ENCODE results near the gene SYNPR. TPM values are rescaled to one million over a fixed set of nuclear protein-coding genes. Genes with fewer than 3 reads are reported as not detected.

The SYNPR gene
- polyA plus RNA-seq, 1 donor from 2014 or later: 2.0 TPM

GRCh38 chr3:63438826-63439371, 160.8 kb downstream of the SYNPR start:
- TF ChIP-seq RAD21 (conservative IDR thresholded peaks at IDR 0.05) (no peak), TAF1 (IDR thresholded peaks at IDR 0.05; ENCODE audit: low read depth) (no peak), SMC3 (conservative IDR thresholded peaks at IDR 0.05; ENCODE audit: poor library complexity) (no peak)
- TF ChIP-seq, protein P1, sequence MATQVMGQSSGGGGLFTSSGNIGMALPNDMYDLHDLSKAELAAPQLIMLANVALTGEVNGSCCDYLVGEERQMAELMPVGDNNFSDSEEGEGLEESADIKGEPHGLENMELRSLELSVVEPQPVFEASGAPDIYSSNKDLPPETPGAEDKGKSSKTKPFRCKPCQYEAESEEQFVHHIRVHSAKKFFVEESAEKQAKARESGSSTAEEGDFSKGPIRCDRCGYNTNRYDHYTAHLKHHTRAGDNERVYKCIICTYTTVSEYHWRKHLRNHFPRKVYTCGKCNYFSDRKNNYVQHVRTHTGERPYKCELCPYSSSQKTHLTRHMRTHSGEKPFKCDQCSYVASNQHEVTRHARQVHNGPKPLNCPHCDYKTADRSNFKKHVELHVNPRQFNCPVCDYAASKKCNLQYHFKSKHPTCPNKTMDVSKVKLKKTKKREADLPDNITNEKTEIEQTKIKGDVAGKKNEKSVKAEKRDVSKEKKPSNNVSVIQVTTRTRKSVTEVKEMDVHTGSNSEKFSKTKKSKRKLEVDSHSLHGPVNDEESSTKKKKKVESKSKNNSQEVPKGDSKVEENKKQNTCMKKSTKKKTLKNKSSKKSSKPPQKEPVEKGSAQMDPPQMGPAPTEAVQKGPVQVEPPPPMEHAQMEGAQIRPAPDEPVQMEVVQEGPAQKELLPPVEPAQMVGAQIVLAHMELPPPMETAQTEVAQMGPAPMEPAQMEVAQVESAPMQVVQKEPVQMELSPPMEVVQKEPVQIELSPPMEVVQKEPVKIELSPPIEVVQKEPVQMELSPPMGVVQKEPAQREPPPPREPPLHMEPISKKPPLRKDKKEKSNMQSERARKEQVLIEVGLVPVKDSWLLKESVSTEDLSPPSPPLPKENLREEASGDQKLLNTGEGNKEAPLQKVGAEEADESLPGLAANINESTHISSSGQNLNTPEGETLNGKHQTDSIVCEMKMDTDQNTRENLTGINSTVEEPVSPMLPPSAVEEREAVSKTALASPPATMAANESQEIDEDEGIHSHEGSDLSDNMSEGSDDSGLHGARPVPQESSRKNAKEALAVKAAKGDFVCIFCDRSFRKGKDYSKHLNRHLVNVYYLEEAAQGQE (IDR thresholded peaks at IDR 0.05; ENCODE audit: borderline replicate concordance): no peak
- no peaks in the 10 kb centered on the region for H4K20me1 ChIP-seq (ENCODE audit: insufficient read depth)
- no peaks in the 10 kb centered on the region for H3K9me3 ChIP-seq (ENCODE audit: low read length)
- H3K27me3 ChIP-seq (ENCODE audit: insufficient read depth, low read depth, low read length): no peaks in the 10 kb centered on the region
- H3K4me2 ChIP-seq (ENCODE audit: low read length): no peak overlapping the region
- no peak overlapping the region for H3K4me3 ChIP-seq (ENCODE audit: low read length)
- no peaks in the 10 kb centered on the region for H3K79me2 ChIP-seq (replicated peaks; ENCODE audit: insufficient read depth, low read length)
- no peaks in the 10 kb centered on the region for H3K36me3 ChIP-seq (ENCODE audit: insufficient read depth, low read length)
- H3F3A ChIP-seq (ENCODE audit: insufficient read depth, low read length, poor library complexity, severe bottlenecking): no peaks in the 10 kb centered on the region
- no peak overlapping the region for H3K27ac ChIP-seq (ENCODE audit: low read length)
- H2AFZ ChIP-seq (ENCODE audit: low read depth, low read length): no peak overlapping the region
- H3K9ac ChIP-seq (ENCODE audit: low read length): no peak overlapping the region
- H3K9me2 ChIP-seq (ENCODE audit: insufficient read depth, low read length): no peaks in the 10 kb centered on the region

DNA sequence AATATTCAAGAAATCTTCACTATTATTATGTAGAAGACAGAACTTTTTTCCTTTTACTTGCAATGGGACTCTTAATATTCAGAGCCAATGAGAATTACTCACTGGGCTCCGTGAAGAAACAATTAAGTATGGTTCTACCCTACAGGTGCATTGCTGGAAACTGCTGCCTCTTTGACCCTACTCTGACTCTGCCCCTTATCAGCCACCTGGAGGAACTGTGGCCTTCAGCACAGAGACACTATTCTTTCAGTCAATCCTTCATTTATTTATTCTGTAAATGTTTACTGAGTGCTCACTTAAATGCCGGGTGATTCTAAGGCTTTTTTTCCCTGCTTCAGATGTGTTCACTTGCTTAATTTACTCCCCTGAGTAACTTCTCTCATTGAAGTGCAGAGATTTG, 163.2 kb downstream of the SYNPR start:
- TF ChIP-seq POLR2AphosphoS5 (IDR thresholded peaks at IDR 0.05): no peak
- no peak for TF ChIP-seq EZH2 (IDR thresholded peaks at IDR 0.05; ENCODE audit: borderline replicate concordance, insufficient read depth, low read length, poor library complexity, severe bottlenecking)
- no peak for TF ChIP-seq SMC3 (conservative IDR thresholded peaks at IDR 0.05; ENCODE audit: poor library complexity)
- TF ChIP-seq, protein P1 (IDR thresholded peaks at IDR 0.05; ENCODE audit: borderline replicate concordance): no peak
- TF ChIP-seq TAF1 (IDR thresholded peaks at IDR 0.05; ENCODE audit: low read depth): no peak
- no peak for TF ChIP-seq MXI1 (conservative IDR thresholded peaks at IDR 0.05; ENCODE audit: poor library complexity, severe bottlenecking)
- TF ChIP-seq, protein P2, sequence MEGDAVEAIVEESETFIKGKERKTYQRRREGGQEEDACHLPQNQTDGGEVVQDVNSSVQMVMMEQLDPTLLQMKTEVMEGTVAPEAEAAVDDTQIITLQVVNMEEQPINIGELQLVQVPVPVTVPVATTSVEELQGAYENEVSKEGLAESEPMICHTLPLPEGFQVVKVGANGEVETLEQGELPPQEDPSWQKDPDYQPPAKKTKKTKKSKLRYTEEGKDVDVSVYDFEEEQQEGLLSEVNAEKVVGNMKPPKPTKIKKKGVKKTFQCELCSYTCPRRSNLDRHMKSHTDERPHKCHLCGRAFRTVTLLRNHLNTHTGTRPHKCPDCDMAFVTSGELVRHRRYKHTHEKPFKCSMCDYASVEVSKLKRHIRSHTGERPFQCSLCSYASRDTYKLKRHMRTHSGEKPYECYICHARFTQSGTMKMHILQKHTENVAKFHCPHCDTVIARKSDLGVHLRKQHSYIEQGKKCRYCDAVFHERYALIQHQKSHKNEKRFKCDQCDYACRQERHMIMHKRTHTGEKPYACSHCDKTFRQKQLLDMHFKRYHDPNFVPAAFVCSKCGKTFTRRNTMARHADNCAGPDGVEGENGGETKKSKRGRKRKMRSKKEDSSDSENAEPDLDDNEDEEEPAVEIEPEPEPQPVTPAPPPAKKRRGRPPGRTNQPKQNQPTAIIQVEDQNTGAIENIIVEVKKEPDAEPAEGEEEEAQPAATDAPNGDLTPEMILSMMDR (IDR thresholded peaks at IDR 0.05; ENCODE audit: poor library complexity, severe bottlenecking): no peak
- no peak for TF ChIP-seq EP300 (conservative IDR thresholded peaks at IDR 0.05; ENCODE audit: poor library complexity, severe bottlenecking)
- TF ChIP-seq RAD21 (conservative IDR thresholded peaks at IDR 0.05): no peak
- H3K27me3 ChIP-seq (ENCODE audit: insufficient read depth, low read depth, low read length): no peaks in the 10 kb centered on the region

More for the DNA sequence above, 163.2 kb downstream of the SYNPR start:
- Histone ChIP-seq H3K9me2 (ENCODE audit: insufficient read depth, low read length) (no peaks in the 10 kb centered on the region), H3K27ac (ENCODE audit: low read length) (no peak overlapping the region), H4K20me1 (ENCODE audit: insufficient read depth) (no peaks in the 10 kb centered on the region), H3K9me3 (ENCODE audit: low read length) (no peaks in the 10 kb centered on the region), H3K4me2 (ENCODE audit: low read length) (no peak overlapping the region), H3K4me3 (ENCODE audit: low read length) (no peak overlapping the region), H3F3A (ENCODE audit: insufficient read depth, low read length, poor library complexity, severe bottlenecking) (no peaks in the 10 kb centered on the region), H3K79me2 (replicated peaks; ENCODE audit: insufficient read depth, low read length) (no peaks in the 10 kb centered on the region), H2AFZ (ENCODE audit: low read depth, low read length) (no peak overlapping the region), H3K36me3 (ENCODE audit: insufficient read depth, low read length) (no peaks in the 10 kb centered on the region), H3K9ac (ENCODE audit: low read length) (no peak overlapping the region)
